Tibial artery (tissue), 4 donors: ENCODE measurements around the gene TMEM86A.

Source experiments
- DNase-seq, 2 donors: peaks; one replicate each; pipeline ENCODE4 v3.0.0-alpha.2; 2019
- H3K27ac ChIP-seq, 2 donors: fragments of 200-600 bp; sonication (generic) in 1 of 2; 1 replicate in 1 of 2; 2 replicates in 1 of 2; pipeline ENCODE4 v1.5.1; 2018 to 2019; ENCODE audit warnings: mild to moderate bottlenecking in 1 of 2
- H3K27me3 ChIP-seq, 2 donors: fragments of 200-600 bp; sonication (generic) in 1 of 2; one replicate each; pipeline versions ENCODE4 v1.5.1 to v1.6.0; 2016 to 2019
- H3K36me3 ChIP-seq, 3 donors: fragments of 200-600 bp; sonication (generic) in 2 of 3; one replicate each; pipeline ENCODE4 v1.5.1; 2016 to 2019; ENCODE audit warnings: mild to moderate bottlenecking in 2 of 3
- H3K4me1 ChIP-seq, 4 donors: fragments of 200-600 bp; sonication (generic) in 2 of 4; 1 replicate in 3 of 4; 2 replicates in 1 of 4; pipeline ENCODE4 v1.5.1; 2016 to 2019
- H3K4me3 ChIP-seq, 2 donors: fragments of 200-600 bp; sonication (generic) in 1 of 2; 1 replicate in 1 of 2; 2 replicates in 1 of 2; pipeline ENCODE4 v1.5.1; 2018 to 2019; ENCODE audit warnings: mild to moderate bottlenecking in 2 of 2
- H3K9me3 ChIP-seq, 3 donors: fragments of 200-600 bp; sonication (generic) in 1 of 3; one replicate each; pipeline ENCODE4 v1.5.1; 2016 to 2019
- CTCF ChIP-seq, 2 experiments: fragments of 200-600 bp in 1 of 2; fragments of 450-650 bp in 1 of 2; IDR thresholded peaks; one replicate each; pipeline ENCODE4 v1.5.1; 2017 to 2019; ENCODE audit warnings: antibody characterized with exemption in 2 of 2, mild to moderate bottlenecking in 1 of 2, moderate library complexity in 1 of 2
- intact Hi-C: fragments of 100-400 bp; cut with DNase I; formaldehyde crosslinking; loops from one replicate; pipeline ENCODE4 v1.15.0; 2023; ENCODE audit warnings: low total_unique reads

TMEM86A gene

GRCh38 chr11:18730020-18730419, 31.4 kb downstream of the TMEM86A start:
- Histone ChIP-seq H3K27me3 (peaks cover 0 to 3% of the 10 kb centered on the region in 2 donors), H3K4me3 (no peak overlapping the region), H3K9me3 (no peaks in the 10 kb centered on the region), H3K36me3 (no peaks in the 10 kb centered on the region), H3K4me1 (no peaks in the 10 kb centered on the region), H3K27ac (no peak overlapping the region)
- intact Hi-C loops = no loop called here
- no peak for TF ChIP-seq CTCF (IDR thresholded peaks at IDR 0.05)
- DNase-seq = no peak

DNA sequence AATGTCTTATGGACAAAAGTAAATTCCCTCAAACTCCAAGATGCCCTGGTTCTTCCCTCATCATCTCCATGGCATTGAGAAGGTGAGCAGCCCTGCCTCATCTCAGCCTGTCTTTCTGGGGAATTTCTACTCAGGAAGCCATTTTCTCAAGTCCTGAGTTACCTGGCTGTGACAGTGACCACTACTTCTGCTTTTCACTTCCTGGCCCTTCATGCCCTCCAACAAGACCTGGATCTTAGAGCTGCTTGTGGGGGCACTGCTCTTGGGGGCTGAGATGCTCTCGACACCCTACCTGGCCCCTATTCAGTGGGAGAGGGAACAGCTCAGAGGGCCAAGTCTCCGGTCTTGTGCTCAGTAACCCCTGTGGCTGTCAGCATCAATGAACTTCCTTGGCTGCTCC, 32.9 kb downstream of the TMEM86A start:
- Histone ChIP-seq H3K4me3 (no peak overlapping the region), H3K27ac (no peak overlapping the region), H3K27me3 (peaks cover 0 to 1% of the 10 kb centered on the region in 2 donors), H3K9me3 (no peaks in the 10 kb centered on the region), H3K36me3 (no peaks in the 10 kb centered on the region), H3K4me1 (no peaks in the 10 kb centered on the region)
- TF ChIP-seq CTCF (IDR thresholded peaks at IDR 0.05) = no peak
- no peak for DNase-seq
- intact Hi-C loops = no loop called here

DNA sequence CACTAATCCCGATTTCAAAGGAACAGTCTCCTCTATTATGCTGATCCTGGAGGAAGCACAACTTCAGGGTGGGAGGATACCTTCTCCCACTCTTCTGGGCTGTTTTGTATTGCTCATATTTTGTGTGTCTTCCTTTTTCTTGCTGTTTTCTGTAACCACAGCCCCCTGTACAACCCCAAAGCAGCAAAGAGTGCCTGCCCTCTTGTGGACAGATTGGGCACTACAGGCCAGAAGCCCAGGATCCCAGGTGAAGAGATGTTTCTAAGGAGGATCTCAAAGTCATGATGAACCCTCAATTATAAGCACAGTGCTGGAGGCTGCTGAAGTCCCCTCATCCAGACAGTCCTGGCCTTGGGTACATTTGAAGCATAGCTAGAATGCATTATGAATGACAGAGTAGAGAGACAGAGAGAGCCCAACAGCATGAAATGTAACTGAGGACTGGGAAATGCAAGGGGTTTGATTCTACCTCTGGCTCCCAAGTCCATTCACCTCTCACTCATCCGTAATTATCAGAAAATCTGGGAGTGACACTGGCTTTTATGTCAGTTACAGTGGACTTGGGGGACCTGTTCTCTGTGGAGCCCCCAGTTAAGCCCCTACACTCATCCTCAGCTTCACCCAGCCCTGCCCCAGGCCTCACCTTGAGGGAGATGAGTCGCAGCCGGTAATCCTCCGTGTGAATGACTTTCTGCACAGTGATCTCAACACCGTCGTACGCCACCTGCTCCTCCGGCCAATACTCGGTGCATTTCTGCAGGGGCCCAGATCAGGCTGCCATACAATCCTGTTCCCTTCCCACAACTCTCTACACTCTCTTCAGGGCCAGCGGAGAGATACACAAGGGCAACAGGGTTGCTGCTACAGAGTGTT, 33.6 kb downstream of the TMEM86A start:
- TF ChIP-seq CTCF (IDR thresholded peaks at IDR 0.05) = peak; percentile 78 to 97
- Histone ChIP-seq H3K27me3 (peaks cover 0 to 3% of the 10 kb centered on the region in 2 donors), H3K9me3 (no peaks in the 10 kb centered on the region), H3K27ac (no peak overlapping the region), H3K36me3 (no peaks in the 10 kb centered on the region), H3K4me1 (no peaks in the 10 kb centered on the region), H3K4me3 (no peak overlapping the region)
- DNase-seq = peak in 1 of 2 donors; percentile 67
- intact Hi-C loops = no loop called here

GRCh38 chr11:18733202-18733601, 34.6 kb downstream of the TMEM86A start:
- no peak for TF ChIP-seq CTCF (IDR thresholded peaks at IDR 0.05)
- Histone ChIP-seq H3K36me3 (no peaks in the 10 kb centered on the region), H3K27me3 (peaks cover 0 to 5% of the 10 kb centered on the region in 2 donors), H3K4me1 (no peaks in the 10 kb centered on the region), H3K9me3 (no peaks in the 10 kb centered on the region), H3K27ac (no peak overlapping the region), H3K4me3 (no peak overlapping the region)
- DNase-seq = no peak
- intact Hi-C loops = no loop called here

- H3K27ac ChIP-seq = no peak overlapping the region
- peaks cover 0 to 5% of the 10 kb centered on the region in 2 donors for H3K27me3 ChIP-seq
- H3K9me3 ChIP-seq = no peaks in the 10 kb centered on the region
- H3K4me1 ChIP-seq = no peaks in the 10 kb centered on the region
- H3K36me3 ChIP-seq = no peaks in the 10 kb centered on the region
- no peak for TF ChIP-seq CTCF (IDR thresholded peaks at IDR 0.05)
- H3K4me3 ChIP-seq = no peak overlapping the region
- intact Hi-C loops = no loop called here
- DNase-seq = no peak
These were observed 38.1 kb downstream of the TMEM86A start for GRCh38 chr11:18736590-18737148.
